ENCODE results near the gene RASSF3.
"Not testable (repeated sequence)": the region's sequence is repeated elsewhere in the genome, so short reads cannot be mapped to it uniquely, and the experiment has no call there.

The RASSF3 gene

GRCh38 chr12:64634508-64635092 is 24.3 kb downstream of the RASSF3 start:
- no peak for FAIRE-seq

- no peak for FAIRE-seq
Observed at GRCh38 chr12:64635356-64635998, 25.2 kb downstream of the RASSF3 start.

- no peak for FAIRE-seq
Observed at GRCh38 chr12:64636856-64637255, 26.6 kb downstream of the RASSF3 start.

GRCh38 chr12:64639466-64639865 is 29.2 kb downstream of the RASSF3 start:
- no peak for FAIRE-seq

GRCh38 chr12:64646318-64646717 is 36.0 kb downstream of the RASSF3 start:
- FAIRE-seq, result no peak

- no peak for FAIRE-seq
Observed at GRCh38 chr12:64649487-64649886, 39.2 kb downstream of the RASSF3 start.

GRCh38 chr12:64650762-64651161 is 40.5 kb downstream of the RASSF3 start:
- FAIRE-seq, result no peak

GRCh38 chr12:64652346-64652745 is 42.1 kb downstream of the RASSF3 start:
- FAIRE-seq, result no peak

GRCh38 chr12:64653123-64653522 is 42.8 kb downstream of the RASSF3 start:
- no peak for FAIRE-seq

GRCh38 chr12:64653907-64654306 is 43.6 kb downstream of the RASSF3 start:
- FAIRE-seq, result not testable (repeated sequence)

- no peak for FAIRE-seq
Observed at GRCh38 chr12:64655141-64655540, 44.8 kb downstream of the RASSF3 start.

GRCh38 chr12:64656429-64656828 is 46.1 kb downstream of the RASSF3 start:
- no peak for FAIRE-seq

- no peak for FAIRE-seq
Observed at GRCh38 chr12:64658892-64659481, 48.7 kb downstream of the RASSF3 start.

- no peak for FAIRE-seq
Observed at GRCh38 chr12:64660237-64661018, 50.1 kb downstream of the RASSF3 start.

- no peak for FAIRE-seq
Observed at GRCh38 chr12:64663015-64663414, 52.7 kb downstream of the RASSF3 start.

- FAIRE-seq, result no peak
Observed at GRCh38 chr12:64665514-64665913, 55.2 kb downstream of the RASSF3 start.

- FAIRE-seq, result no peak
Observed at GRCh38 chr12:64666054-64666914, 56.0 kb downstream of the RASSF3 start.

GRCh38 chr12:64667793-64668192 is 57.5 kb downstream of the RASSF3 start:
- FAIRE-seq, result no peak

GRCh38 chr12:64669270-64669842 is 59.1 kb downstream of the RASSF3 start:
- no peak for FAIRE-seq

- no peak for FAIRE-seq
Observed at GRCh38 chr12:64670019-64670418, 59.7 kb downstream of the RASSF3 start.

- FAIRE-seq, result no peak
Observed at GRCh38 chr12:64670919-64671639, 60.8 kb downstream of the RASSF3 start.

- FAIRE-seq, result no peak
Observed at GRCh38 chr12:64671681-64672080, 61.4 kb downstream of the RASSF3 start.
